OCI-LY3 (cell line): Measurements from ENCODE around the gene MRPS23.

ENCODE experiments used
- EZH2phosphoT487 ChIP-seq: fragments of 200-600 bp; shearing (Covaris generic); IDR thresholded peaks from 2 replicates; pipeline ENCODE4 v1.6.1; 2018; ENCODE audit warnings: antibody characterized with exemption, mixed run types, low read depth
- TF ChIP-seq, protein P1 (sequence below): fragments of 200-600, 300-600 bp; sonication (generic); IDR thresholded peaks from 2 replicates; pipeline ENCODE4 v1.5.1; 2014; ENCODE audit warnings: antibody characterized with exemption, low read length, low read depth

- TF ChIP-seq, protein P1, sequence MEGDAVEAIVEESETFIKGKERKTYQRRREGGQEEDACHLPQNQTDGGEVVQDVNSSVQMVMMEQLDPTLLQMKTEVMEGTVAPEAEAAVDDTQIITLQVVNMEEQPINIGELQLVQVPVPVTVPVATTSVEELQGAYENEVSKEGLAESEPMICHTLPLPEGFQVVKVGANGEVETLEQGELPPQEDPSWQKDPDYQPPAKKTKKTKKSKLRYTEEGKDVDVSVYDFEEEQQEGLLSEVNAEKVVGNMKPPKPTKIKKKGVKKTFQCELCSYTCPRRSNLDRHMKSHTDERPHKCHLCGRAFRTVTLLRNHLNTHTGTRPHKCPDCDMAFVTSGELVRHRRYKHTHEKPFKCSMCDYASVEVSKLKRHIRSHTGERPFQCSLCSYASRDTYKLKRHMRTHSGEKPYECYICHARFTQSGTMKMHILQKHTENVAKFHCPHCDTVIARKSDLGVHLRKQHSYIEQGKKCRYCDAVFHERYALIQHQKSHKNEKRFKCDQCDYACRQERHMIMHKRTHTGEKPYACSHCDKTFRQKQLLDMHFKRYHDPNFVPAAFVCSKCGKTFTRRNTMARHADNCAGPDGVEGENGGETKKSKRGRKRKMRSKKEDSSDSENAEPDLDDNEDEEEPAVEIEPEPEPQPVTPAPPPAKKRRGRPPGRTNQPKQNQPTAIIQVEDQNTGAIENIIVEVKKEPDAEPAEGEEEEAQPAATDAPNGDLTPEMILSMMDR, result no peak
- no peak for TF ChIP-seq EZH2phosphoT487
Measured at GRCh38 chr17:57852092-57852954, 2.5 kb upstream of the MRPS23 start.
